ENCODE measurements around the gene GNA14. TPM values are rescaled to one million over a fixed set of nuclear protein-coding genes. Genes with fewer than 3 reads are reported as not detected.
"Not testable (repeated sequence)": the region's sequence is repeated elsewhere in the genome, so short reads cannot be mapped to it uniquely, and the experiment has no call there.

Gene GNA14
- total RNA-seq, 1 experiment from 2014 or later: 3.4 TPM

GRCh38 chr9:77418226-77418625 is 229.9 kb downstream of the GNA14 start:
- DNase-seq (ENCODE audit: low spot score): no peak

GRCh38 chr9:77417566-77417965 is 230.6 kb downstream of the GNA14 start:
- peak; percentile 7 for DNase-seq (ENCODE audit: low spot score)

DNA sequence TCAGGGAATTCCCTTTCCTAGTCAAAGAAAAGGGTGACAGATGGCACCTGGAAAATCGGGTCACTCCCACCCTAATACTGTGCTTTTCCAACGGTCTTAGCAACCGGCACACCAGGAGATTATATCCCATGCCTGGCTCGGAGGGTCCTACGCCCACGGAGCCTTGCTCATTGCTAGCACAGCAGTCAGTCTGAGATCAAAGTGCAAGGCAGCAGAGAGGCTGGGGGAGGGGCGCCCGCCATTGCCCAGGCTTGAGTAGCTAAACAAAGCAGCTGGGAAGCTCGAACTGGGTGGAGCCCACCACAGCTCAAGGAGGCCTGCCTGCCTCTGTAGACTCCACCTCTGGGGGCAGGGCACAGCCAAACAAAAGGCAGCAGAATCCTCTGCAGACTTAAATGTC is 239.6 kb downstream of the GNA14 start:
- not testable (repeated sequence) for DNase-seq (ENCODE audit: low spot score)

DNA sequence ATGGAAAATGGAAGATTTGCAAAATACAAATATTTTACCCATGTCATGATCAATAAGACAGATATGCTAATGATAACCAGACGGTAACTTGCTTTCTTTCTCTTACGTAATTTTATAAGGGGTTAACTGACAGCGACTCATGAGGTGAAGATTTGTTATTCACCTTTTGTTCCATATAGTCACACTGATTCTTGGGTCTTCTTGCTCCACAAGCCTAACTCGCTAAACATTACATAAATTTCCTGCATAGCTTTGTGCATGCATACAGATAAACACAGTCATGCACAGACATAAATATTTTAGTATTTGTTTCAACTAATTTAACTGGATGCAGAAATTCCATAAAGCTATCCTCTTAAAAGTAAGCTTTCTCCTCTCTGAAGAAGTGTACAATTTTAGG is 244.9 kb downstream of the GNA14 start:
- no peak for DNase-seq (ENCODE audit: low spot score)

DNA sequence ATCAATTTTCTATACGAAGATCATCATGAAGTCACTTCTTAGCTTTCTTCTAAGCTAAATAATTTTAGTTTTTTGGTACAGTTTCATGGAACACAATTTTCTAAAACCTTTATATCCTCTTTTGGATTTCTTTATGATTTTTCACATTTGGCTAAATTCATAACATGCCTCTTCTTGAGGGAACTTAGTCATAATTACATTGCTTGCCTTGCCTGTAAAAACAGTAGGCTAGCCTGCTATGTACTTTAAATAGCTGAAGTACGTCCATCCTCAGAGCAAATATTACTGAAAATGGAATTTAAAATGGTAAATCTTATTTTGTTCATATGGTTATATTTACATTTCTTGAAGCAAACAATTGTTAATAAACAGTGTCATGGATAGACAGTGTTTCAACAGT is 245.8 kb downstream of the GNA14 start:
- no peak for DNase-seq (ENCODE audit: low spot score)

DNA sequence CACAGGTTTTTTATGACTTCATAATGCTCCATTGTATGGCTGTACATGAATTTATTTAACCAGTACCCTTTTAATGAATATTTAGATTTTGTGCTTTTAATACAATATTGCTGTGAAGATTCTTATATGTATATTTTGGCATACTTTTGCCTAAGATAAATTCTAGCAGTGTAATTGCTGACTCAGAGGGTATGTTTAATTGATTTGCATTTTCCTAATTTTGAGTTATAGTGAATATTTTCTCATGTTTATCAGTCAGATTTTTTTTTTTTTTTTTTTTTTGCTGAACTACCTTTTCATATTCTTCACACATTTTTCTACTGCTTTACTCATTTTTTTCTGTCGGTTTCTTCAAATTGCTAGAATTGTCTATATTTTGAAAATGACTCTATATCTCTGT is 248.2 kb downstream of the GNA14 start:
- DNase-seq (ENCODE audit: low spot score): no peak

- not testable (repeated sequence) for DNase-seq (ENCODE audit: low spot score)
These were observed 249.5 kb downstream of the GNA14 start for GRCh38 chr9:77398581-77398980.

DNA sequence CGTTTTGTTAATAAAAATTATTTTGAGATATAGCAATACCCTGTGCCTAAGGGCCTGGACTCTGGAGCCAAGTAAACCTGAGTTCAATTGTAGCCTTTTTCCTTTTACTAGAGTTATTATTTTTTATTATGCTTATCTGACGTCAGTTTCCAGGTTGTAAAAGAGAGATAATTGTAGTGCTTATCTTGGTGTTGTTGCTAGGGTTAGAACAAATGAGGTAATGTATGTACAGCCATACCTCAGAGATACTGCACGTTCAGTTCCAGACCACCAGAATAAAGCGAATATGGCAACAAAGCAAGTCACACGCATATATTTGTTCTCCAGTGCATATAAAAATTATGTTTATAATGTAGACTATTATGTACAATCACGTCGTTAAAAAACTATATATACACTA is 255.8 kb downstream of the GNA14 start:
- no peak for DNase-seq (ENCODE audit: low spot score)

DNA sequence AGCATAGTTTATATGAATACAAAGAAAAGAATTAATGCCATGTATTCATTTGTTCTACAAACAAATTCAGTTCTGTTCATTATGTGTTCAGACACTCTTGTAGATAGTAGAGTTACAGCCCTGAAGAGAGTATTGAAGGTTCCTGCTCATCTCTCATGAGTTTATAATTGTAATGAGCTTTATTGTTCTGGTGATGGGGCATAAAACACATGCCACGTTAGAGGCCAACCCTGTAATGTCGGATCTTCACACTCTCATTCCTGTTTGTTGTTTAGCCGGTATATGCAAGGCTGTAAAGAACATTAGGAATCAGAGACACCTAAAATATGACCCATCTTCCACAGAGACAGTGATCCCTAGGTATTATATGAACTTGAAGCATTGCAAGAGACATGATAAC is 256.3 kb downstream of the GNA14 start:
- no peak for DNase-seq (ENCODE audit: low spot score)

- no peak for DNase-seq (ENCODE audit: low spot score)
These were observed 261.9 kb downstream of the GNA14 start for GRCh38 chr9:77386187-77386586.

GRCh38 chr9:77384406-77384805 is 263.7 kb downstream of the GNA14 start:
- DNase-seq (ENCODE audit: low spot score): no peak

- no peak for DNase-seq (ENCODE audit: low spot score)
These were observed 272.1 kb downstream of the GNA14 start for GRCh38 chr9:77375956-77376532.

- DNase-seq (ENCODE audit: low spot score): no peak
These were observed 273.9 kb downstream of the GNA14 start for GRCh38 chr9:77374266-77374665.

Small RNAs within 50 kb of the gene (small RNA-seq; reads per million reads assigned to genes)
- not detected for gene RNU6-1303P
